ENCODE data around the gene PRRT1B.

Gene PRRT1B

GRCh38 chr9:131554087-131554842 lies 8.9 kb downstream of the PRRT1B start:
- DNase-seq = no peak

GRCh38 chr9:131554843-131555351 lies 9.6 kb downstream of the PRRT1B start:
- no peak for DNase-seq

- no peak for DNase-seq
These were observed 10.7 kb downstream of the PRRT1B start for GRCh38 chr9:131555841-131556673.

- DNase-seq = no peak
These were observed 12.7 kb downstream of the PRRT1B start for GRCh38 chr9:131557855-131558548.

DNA sequence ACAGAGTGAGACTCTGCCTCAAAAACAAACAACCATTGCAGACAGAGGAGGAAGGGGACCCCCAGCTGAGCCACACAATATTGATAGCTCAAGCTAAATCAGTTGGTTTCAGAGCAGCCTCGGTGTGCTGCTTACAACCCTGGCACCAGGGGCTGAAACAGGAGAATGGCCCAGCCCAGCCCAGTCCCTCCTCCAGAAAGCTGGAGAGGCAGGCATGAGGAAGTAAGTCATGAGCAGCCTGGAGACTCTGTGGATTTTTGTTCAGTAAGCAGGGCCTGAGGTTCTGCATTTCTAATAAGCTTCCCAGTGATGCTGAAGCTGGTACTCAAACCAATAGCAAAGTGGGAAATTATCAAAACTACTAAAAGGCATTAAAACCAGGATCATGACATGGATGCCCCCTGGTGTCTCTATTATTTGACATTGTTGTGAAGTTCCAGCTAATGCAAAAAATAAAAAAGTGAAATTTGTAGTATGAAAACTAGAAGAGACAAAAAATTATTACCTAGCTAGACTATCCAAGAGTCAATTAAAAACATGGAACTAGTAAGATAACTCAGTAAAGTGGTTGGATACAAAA lies 14.2 kb downstream of the PRRT1B start:
- no peak for DNase-seq

DNA sequence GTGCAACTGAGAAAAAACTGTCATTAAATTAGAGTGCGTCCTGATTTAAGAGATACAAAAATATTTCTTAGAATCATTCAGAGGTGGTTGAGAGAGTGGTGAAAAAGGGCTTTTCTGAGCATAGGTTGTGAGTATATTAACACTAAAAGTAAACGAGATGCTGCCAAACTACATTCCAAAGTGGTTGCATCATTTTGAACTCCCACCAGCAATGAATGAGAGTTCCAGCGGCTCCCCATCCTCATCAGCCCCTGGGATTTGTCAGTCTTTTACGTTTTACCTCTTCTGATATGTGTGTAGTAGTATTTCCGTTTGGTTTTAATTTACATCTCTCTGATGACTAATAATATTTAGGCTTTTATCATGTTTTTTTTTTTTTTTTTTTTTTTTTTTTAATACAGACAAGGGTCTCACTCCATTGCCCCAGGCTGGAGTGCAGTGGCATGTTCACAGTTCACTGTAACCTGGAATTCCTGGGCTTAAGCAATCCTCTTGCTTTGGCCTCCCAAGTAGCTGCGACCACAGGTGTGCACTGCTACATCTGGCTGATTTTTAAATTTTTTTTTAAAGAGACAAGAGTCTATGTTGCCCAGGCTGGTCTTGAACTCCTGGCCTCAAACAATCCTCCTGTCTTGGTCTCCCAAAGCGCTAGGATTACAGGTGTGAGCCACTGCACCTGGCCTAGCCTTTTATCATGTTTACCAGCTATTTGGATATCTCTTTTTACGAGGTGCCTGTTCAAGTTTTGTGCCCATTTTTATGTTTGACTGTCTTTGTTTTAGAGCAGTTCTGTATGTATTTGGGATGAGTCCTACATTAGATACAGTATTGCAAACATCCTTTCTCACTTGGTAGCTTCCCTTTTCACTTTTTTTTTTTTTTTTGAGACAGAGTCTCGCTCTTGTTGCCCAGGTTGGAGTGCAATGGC lies 17.0 kb downstream of the PRRT1B start:
- no peak for DNase-seq

GRCh38 chr9:131565369-131565768 lies 20.0 kb downstream of the PRRT1B start:
- no peak for DNase-seq

DNA sequence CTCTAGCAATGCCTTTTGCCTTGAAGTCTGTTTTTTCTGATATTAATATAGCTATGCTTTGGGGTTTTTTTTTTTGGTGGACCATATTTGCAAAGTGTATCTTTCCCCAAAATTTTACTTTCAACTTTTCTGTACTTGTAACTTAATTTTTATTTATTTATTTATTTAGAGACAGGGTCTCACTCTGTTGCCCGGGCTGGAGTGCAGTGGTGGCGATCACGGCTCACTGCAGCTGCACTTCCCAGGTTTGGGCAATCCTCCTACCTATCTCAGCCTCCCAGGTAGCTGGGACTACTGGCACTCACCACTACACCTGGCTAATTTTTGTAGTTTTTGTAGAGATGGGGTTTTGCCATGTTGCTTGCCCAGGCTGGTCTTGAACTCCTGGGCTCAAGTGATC lies 20.8 kb downstream of the PRRT1B start:
- DNase-seq = no peak

DNA sequence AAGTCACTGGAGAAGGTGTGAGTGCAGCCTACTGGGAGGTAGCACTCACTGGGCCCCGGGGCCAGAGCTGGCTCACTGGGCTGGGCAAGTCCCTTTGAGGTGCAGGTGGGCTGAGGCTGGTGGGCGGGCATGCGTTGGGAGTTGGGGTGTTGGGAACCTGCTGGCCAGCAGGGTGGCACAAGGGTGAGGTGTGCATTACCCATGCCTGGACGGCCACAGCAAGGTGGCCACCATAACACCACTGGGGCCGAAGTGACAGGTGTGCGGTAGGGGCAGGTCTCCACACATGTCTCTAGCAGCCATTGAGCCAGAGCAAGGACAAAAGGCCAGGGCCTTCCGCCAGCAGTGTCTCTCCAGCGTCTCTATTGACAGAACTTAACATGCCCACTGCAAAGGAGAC lies 22.6 kb downstream of the PRRT1B start:
- DNase-seq = no peak

GRCh38 chr9:131574730-131575640 lies 29.7 kb downstream of the PRRT1B start:
- no peak for DNase-seq

- DNase-seq = no peak
These were observed 30.9 kb downstream of the PRRT1B start for GRCh38 chr9:131575946-131576853.

DNA sequence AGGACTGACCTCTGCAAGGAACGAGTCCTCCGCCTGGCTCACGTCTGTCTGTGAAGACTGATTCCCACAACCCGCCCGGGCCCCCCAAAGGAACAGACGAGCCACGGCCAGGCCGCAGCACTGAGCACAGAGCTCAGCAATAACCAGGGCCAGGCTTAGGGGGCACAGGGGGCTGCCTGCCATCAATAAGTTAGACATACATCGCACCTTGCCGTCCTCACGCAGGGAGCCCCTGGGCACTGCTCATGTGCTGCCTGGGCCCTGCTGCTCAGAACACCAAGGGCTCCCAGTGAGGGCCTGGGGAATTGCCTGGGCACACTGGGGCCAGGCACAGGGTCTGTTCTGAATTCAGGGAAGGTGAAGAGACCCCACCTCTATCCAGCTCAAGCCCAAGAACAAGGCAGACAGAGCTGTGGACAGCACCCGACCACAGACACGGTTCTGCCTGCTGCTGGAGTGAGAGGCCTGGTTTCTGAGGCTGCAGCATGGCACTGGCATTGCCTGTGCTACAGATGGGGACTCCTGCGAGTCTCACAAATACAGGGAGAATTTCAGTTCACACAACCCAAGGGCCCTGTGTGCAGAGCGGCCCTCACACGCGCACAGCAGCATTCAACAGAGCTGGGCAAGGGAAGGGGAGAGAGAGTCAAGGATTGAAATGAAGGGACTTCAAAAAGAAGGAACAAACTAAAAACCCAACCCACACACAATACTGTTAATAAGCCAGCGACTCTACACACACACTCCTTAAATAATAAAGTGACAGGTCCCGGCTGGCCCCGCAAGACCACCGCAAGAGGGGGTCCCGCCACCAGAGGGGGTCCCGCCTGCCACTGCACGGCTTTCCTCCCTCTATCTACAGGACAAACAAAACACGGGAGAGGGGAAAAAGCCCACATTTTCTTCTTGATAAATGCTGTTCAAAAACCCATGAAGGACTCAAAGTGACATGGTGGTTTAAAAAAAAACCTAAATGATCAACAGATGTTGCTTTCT lies 32.0 kb downstream of the PRRT1B start:
- no peak for DNase-seq

GRCh38 chr9:131578021-131578420 lies 32.7 kb downstream of the PRRT1B start:
- no peak for DNase-seq

DNA sequence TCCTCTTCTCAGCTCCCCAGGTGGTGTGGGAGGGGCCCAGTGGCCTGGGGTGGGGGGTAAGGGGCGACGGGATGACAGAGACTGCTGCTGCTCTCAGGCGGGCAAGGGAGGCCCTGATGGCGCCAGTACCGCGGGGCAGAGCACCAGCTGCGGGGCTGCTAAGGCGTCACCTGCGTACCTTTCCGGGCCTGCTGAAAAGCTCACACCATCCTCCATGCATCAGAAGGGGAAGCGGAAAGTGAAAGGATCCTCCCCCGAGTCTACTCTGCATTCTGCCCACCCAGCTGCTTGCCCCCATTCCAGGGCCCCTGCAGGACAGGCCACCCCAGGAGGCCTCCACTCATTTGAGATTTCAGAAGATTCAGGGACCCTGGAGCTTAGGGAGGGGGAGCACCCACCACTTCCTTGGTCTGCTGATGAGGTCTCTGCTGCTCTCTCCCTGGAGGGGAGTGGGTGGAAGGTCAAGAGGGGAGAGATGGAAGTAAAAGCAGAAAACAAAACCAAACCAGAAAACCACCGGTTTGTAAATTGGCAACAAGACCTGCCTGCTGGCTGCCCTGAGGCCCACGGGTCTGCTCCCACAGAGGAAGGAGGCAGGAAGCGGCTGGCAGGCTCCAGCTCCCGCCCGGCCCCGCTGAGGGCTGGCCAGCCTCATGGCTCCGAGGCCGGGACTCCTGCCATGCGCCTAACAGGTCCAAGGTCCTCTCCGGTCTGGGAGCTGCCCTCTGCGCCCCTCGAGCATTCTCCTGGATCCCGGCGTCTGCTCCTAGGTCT lies 33.6 kb downstream of the PRRT1B start:
- DNase-seq = no peak

- no peak for DNase-seq
These were observed 34.5 kb downstream of the PRRT1B start for GRCh38 chr9:131579789-131580211.

- no peak for DNase-seq
These were observed 35.0 kb downstream of the PRRT1B start for GRCh38 chr9:131580358-131580757.

GRCh38 chr9:131582056-131582455 lies 36.7 kb downstream of the PRRT1B start:
- no peak for DNase-seq
